BE2C (cell line): Measurements from ENCODE around the gene ZNF644.

Source experiments
- DNase-seq: peaks from one replicate; pipeline ENCODE4 v3.0.0-alpha.2; 2020
- H3K27me3 ChIP-seq: fragments of 250-450 bp; sonication (Bioruptor Pico); 2 replicates; pipeline ENCODE4 v1.5.1; 2020; ENCODE audit warnings: mild to moderate bottlenecking
- H3K36me3 ChIP-seq: fragments of 250-450 bp; sonication (Bioruptor Pico); 2 replicates; pipeline ENCODE4 v1.5.1; 2020; ENCODE audit warnings: mild to moderate bottlenecking
- H3K4me1 ChIP-seq: fragments of 250-450 bp; sonication (Bioruptor Pico); 2 replicates; pipeline ENCODE4 v1.5.1; 2020
- H3K4me3 ChIP-seq: 2 replicates; pipeline ENCODE4 v1.5.1; 2011; ENCODE audit warnings: low read depth, low read length
- H3K9me3 ChIP-seq: fragments of 250-450 bp; sonication (Bioruptor Pico); 2 replicates; pipeline ENCODE4 v1.5.1; 2020
- TF ChIP-seq, protein P1 (sequence below): IDR thresholded peaks from 2 replicates; pipeline ENCODE4 v1.5.1; 2012; ENCODE audit warnings: mild to moderate bottlenecking, low read depth, low read length

Gene ZNF644

DNA sequence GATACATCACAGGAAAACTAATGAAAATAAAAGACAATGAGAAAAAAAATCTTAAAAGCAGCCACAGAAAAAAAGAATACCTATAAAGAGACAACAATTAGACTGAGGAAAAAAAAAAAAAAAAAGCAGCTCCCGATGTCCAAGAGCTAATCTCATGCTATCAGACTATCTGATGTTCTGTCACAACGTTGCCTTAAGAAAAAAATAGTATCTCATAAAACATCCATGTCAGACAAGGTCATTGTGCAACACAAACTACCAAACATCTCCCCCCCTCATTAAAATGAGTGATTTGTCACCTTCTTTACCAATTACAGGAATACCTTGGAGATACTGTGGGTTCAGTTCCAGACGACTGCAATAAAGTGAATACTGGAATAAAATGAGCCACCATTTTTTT is 68.9 kb downstream of the ZNF644 start:
- no peaks in the 10 kb centered on the region for H3K9me3 ChIP-seq
- DNase-seq, result no peak
- no peaks in the 10 kb centered on the region for H3K4me1 ChIP-seq
- H3K36me3 ChIP-seq, result no peaks in the 10 kb centered on the region
- no peak overlapping the region for H3K4me3 ChIP-seq
- TF ChIP-seq, protein P1, sequence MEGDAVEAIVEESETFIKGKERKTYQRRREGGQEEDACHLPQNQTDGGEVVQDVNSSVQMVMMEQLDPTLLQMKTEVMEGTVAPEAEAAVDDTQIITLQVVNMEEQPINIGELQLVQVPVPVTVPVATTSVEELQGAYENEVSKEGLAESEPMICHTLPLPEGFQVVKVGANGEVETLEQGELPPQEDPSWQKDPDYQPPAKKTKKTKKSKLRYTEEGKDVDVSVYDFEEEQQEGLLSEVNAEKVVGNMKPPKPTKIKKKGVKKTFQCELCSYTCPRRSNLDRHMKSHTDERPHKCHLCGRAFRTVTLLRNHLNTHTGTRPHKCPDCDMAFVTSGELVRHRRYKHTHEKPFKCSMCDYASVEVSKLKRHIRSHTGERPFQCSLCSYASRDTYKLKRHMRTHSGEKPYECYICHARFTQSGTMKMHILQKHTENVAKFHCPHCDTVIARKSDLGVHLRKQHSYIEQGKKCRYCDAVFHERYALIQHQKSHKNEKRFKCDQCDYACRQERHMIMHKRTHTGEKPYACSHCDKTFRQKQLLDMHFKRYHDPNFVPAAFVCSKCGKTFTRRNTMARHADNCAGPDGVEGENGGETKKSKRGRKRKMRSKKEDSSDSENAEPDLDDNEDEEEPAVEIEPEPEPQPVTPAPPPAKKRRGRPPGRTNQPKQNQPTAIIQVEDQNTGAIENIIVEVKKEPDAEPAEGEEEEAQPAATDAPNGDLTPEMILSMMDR, result no peak
- H3K27me3 ChIP-seq, result no peaks in the 10 kb centered on the region

DNA sequence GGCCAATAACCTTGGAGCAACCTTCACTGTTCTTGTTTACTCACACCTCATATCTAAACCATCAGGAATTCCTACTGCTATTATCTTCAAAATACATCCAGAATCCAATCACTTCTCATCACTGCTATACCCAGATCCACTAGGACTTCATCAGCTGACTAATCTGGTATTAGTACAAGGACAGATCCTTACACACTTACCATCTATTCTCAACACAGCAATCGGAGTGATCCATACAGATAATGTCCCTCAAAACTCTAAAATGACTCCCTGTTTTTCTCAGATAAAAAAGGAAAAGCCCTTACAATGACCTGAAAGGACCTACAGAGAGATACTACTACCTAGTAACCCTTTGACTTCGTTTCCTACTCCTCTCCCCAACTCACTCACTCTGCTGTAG is 70.8 kb downstream of the ZNF644 start:
- Histone ChIP-seq H3K4me1 (no peaks in the 10 kb centered on the region), H3K36me3 (no peaks in the 10 kb centered on the region), H3K27me3 (no peaks in the 10 kb centered on the region), H3K9me3 (no peaks in the 10 kb centered on the region), H3K4me3 (no peak overlapping the region)
- DNase-seq, result no peak
- TF ChIP-seq, protein P1, result no peak

DNA sequence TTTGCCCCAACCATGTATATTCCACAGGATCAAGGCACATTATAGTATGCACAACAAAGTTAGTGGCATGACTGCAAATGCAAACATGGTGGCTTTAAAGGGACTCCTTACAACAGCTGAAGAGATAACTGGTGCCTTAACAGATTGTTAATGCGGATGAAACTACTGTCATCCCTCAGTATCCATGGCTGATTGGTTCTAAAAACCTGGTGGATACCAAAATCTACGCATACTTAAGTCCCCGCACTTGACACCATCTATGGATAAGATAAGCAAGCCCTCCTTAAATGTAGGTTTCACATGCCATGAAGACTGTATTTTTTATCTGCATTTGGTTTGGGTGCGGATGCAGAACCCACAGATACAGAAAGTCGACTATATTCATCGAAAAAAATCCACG is 73.5 kb downstream of the ZNF644 start:
- Histone ChIP-seq H3K4me1 (no peaks in the 10 kb centered on the region), H3K9me3 (no peaks in the 10 kb centered on the region), H3K4me3 (no peak overlapping the region), H3K27me3 (no peaks in the 10 kb centered on the region), H3K36me3 (no peaks in the 10 kb centered on the region)
- TF ChIP-seq, protein P1, result no peak
- DNase-seq, result no peak

DNA sequence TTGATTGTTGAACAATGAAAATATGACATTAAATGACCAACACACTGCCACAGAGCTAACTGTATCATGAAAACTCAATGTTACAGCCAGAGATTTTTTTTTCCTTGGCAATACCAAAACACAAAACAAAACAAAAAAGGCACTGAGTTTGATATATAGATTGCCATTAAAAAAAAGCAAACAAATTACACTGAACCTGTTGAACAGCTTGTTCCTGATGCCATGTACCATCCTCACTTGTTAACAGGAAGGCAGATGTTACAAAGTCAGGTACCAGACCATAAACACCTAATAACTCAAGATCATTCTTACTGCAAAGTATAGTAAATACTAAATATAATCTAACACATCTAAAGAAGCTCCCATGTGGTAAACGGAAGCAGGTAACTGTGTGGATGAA is 75.2 kb downstream of the ZNF644 start:
- Histone ChIP-seq H3K4me3 (no peak overlapping the region), H3K4me1 (no peaks in the 10 kb centered on the region), H3K36me3 (no peaks in the 10 kb centered on the region), H3K9me3 (no peaks in the 10 kb centered on the region), H3K27me3 (no peaks in the 10 kb centered on the region)
- DNase-seq, result no peak
- TF ChIP-seq, protein P1, result no peak

DNA sequence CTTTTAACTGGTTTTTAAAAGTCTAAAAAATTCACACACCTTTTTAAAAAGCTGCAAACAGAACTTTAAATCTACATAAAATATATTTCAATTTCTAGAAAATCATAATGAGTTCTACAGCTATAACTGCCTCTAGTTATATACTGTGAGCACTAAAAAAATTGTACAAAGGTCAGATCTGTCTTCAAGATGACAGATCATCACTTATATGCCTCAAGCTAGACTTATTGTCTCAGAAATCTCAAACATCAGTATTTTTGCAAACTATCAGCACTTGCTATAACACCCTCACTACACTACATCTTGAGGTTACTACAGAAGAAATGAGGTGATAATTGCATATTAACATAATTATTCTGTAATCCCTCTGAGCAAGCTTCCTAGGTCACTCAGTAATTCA is 76.5 kb downstream of the ZNF644 start:
- no peaks in the 10 kb centered on the region for H3K4me1 ChIP-seq
- DNase-seq, result no peak
- H3K9me3 ChIP-seq, result no peaks in the 10 kb centered on the region
- H3K27me3 ChIP-seq, result no peaks in the 10 kb centered on the region
- H3K36me3 ChIP-seq, result no peaks in the 10 kb centered on the region
- no peak overlapping the region for H3K4me3 ChIP-seq
- TF ChIP-seq, protein P1, result no peak

DNA sequence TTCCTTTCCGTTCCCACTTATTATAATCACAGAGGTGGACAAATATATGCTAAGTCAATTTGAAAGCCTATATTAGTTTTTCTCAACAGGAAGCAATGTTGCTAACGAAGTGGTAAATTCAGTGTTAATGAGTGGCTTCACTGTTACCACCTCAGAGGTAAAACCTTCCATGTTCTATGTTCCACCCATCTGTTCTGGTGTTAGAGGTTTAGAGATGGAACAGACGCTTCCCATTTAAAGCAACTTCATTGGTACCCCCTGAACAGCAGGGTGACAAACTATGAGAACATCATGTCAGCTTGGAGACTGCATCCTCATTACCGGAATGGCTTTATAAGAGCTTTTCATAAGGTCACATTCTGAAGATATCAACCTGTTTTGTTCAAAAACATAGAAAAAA is 77.9 kb downstream of the ZNF644 start:
- Histone ChIP-seq H3K36me3 (no peaks in the 10 kb centered on the region), H3K27me3 (no peaks in the 10 kb centered on the region), H3K9me3 (no peaks in the 10 kb centered on the region), H3K4me3 (no peak overlapping the region), H3K4me1 (no peaks in the 10 kb centered on the region)
- DNase-seq, result no peak
- TF ChIP-seq, protein P1, result no peak
